Measurements from ENCODE around the gene IGSF6.
A peak's percentile ranks its signal among the peaks of the same experiment; 100 is the strongest.

IGSF6 gene

DNA sequence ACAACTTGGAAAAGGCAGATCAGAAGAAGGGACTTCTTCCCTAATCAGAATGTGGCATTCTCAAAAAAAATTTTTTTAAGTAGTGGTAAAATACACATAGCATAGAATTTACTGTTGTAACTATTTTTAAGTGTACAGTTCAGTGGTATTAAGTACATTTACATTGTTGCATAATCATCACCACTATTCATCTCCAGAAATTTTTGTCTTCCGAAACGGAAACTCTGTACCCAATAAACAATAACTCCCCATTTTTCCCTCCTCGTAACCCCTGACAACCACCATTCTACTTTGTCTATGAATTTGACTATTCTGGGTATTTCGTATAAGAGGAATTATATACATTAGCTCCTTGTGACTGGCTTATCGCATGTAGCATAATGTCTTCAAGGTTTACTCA lies 34.1 kb downstream of the IGSF6 start:
- in situ Hi-C loops (cut with HindIII; ENCODE audit: low sequenced_read_pairs) = no loop called here
- TF ChIP-seq, protein P1, sequence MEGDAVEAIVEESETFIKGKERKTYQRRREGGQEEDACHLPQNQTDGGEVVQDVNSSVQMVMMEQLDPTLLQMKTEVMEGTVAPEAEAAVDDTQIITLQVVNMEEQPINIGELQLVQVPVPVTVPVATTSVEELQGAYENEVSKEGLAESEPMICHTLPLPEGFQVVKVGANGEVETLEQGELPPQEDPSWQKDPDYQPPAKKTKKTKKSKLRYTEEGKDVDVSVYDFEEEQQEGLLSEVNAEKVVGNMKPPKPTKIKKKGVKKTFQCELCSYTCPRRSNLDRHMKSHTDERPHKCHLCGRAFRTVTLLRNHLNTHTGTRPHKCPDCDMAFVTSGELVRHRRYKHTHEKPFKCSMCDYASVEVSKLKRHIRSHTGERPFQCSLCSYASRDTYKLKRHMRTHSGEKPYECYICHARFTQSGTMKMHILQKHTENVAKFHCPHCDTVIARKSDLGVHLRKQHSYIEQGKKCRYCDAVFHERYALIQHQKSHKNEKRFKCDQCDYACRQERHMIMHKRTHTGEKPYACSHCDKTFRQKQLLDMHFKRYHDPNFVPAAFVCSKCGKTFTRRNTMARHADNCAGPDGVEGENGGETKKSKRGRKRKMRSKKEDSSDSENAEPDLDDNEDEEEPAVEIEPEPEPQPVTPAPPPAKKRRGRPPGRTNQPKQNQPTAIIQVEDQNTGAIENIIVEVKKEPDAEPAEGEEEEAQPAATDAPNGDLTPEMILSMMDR (IDR thresholded peaks at IDR 0.05; ENCODE audit: low read depth, low read length) = no peak
- H3K4me3 ChIP-seq (ENCODE audit: low read depth, low read length) = no peak overlapping the region
- no peak for DNase-seq (ENCODE audit: low read depth, low spot score)

DNA sequence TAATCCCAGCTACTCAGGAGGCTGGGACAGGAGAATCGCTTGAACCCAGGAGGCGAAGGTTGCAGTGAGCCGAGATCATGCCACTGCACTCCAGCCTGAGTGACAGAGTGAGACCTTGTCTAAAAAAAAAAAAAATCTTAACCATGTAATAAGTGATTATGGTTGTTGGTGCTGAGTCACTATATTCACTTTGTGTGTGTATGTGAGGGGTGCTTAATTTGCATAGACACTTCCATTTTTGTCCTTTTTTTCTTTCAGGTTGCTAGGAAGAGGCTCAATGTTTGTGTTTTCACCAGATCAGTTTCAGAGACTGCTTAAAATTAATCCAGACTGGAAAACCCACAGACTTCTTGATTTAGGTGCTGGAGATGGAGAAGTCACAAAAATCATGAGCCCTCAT lies 34.8 kb downstream of the IGSF6 start:
- no peak overlapping the region for H3K4me3 ChIP-seq (ENCODE audit: low read depth, low read length)
- no peak for DNase-seq (ENCODE audit: low read depth, low spot score)
- TF ChIP-seq, protein P1 (IDR thresholded peaks at IDR 0.05; ENCODE audit: low read depth, low read length) = no peak
- in situ Hi-C loops (cut with HindIII; ENCODE audit: low sequenced_read_pairs) = no loop called here

DNA sequence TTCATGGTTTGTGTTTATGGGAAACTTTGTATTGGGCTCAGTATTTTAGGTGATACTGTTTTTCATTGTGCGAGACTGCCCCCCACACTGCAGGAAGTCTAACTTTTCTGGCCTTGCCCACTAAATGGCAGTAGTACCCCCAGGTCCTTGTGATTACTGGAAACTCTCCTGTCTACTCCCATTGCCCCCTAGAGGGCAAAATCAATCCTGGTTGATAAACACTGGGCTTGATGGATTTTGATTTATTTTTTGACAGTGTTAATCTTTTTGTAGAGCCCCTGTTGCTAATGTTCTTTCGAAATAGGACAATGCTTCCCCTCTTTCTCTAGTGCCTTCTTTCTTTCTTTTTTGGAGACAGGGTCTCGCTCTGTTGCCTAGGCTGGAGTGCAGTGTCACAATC lies 37.5 kb downstream of the IGSF6 start:
- in situ Hi-C loops (cut with HindIII; ENCODE audit: low sequenced_read_pairs) = no loop called here
- TF ChIP-seq, protein P1 (IDR thresholded peaks at IDR 0.05; ENCODE audit: low read depth, low read length) = no peak
- no peak overlapping the region for H3K4me3 ChIP-seq (ENCODE audit: low read depth, low read length)
- DNase-seq (ENCODE audit: low read depth, low spot score) = no peak

DNA sequence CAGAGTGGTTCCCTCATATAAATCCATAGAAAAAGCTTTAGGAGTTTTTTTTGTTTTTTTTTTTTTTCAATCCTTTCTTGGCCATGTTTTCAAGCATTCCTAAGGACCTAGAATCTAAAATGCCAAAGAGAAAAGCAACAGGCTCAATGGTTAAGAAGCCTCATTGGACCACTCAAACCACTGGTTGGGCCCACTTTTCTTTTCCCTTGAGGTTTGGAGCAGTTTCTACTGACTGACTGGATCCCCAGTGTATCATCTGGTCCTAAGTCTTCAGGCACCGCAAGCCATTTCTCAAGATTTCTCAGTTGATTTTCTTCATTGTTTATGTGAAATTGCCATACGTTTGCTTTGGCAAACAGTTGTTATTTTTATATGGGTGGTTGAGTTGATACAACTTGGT lies 38.6 kb downstream of the IGSF6 start:
- peak; percentile 6 for DNase-seq (ENCODE audit: low read depth, low spot score)
- in situ Hi-C loops (cut with HindIII; ENCODE audit: low sequenced_read_pairs) = no loop called here
- TF ChIP-seq, protein P1 (IDR thresholded peaks at IDR 0.05; ENCODE audit: low read depth, low read length) = no peak
- H3K4me3 ChIP-seq (ENCODE audit: low read depth, low read length) = no peak overlapping the region

- no peak overlapping the region for H3K4me3 ChIP-seq (ENCODE audit: low read depth, low read length)
- no peak for DNase-seq (ENCODE audit: low read depth, low spot score)
- in situ Hi-C loops (cut with HindIII; ENCODE audit: low sequenced_read_pairs) = no loop called here
- TF ChIP-seq, protein P1 (IDR thresholded peaks at IDR 0.05; ENCODE audit: low read depth, low read length) = no peak
Observed at GRCh38 chr16:21613361-21613760, 39.0 kb downstream of the IGSF6 start.

DNA sequence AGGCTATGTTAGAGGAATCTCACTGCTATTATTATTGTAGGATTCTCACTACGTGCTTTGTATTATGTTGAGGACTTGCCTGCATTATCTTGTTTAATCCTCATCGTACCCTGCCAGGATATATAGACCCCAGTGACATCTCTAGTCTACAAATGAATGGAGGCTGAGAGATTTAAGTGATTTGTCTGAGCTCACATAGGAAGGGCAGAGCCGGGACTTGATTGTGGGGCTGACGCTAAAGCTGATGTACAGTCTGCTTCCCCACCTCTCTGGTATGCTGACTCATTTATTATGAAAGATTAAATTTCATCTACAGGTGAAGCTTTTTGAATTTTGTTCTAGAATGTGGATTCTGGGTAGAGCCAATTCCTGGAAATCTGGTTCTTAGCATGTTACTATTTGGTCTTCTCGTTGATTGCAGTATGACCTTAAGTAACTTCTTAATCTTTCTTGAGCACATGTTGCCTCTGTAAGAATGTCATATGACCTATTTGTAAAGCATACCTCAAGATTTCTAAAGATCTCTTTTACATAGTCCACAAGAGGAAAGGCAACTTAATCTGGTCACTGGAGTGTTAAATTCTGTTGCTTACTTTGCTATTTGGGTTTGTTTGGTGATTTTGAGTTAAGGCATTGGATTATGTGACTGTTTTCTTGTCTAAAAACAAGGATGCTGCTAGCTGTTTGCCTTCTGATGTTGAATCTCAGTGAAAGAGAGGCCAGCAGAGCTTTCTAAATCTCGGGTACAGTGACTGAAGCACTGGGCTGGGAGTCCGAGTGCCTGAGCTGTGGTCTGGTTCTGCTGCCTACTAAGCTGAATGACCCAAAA lies 40.6 kb downstream of the IGSF6 start:
- TF ChIP-seq, protein P1 (IDR thresholded peaks at IDR 0.05; ENCODE audit: low read depth, low read length) = no peak
- DNase-seq (ENCODE audit: low read depth, low spot score) = no peak
- in situ Hi-C loops (cut with HindIII; ENCODE audit: low sequenced_read_pairs) = no loop called here
- H3K4me3 ChIP-seq (ENCODE audit: low read depth, low read length) = no peak overlapping the region

All from astrocyte of the spinal cord (primary cell).